Measurements from ENCODE around the gene EXOSC7. TPM values are rescaled to one million over a fixed set of nuclear protein-coding genes. Genes with fewer than 3 reads are reported as not detected.

The EXOSC7 gene
- total RNA-seq, 1 experiment from 2014 or later = 70.9 TPM

- ChIA-PET CTCF (no interaction called here), POLR2A (no interaction called here)
- Mint-ChIP-seq H3K4me1 (ENCODE audit: low read depth, unreplicated experiment) (no peaks in the 10 kb centered on the region), H3K36me3 (ENCODE audit: insufficient read depth, unreplicated experiment) (peaks cover 40% of the 10 kb centered on the region), H3K4me3 (ENCODE audit: unreplicated experiment) (no peak overlapping the region), H3K9me3 (ENCODE audit: unreplicated experiment) (no peaks in the 10 kb centered on the region), H3K27ac (ENCODE audit: unreplicated experiment) (no peak overlapping the region), H3K27me3 (ENCODE audit: insufficient read depth, unreplicated experiment) (no peaks in the 10 kb centered on the region)
- Histone ChIP-seq H3K4me3 (ENCODE audit: low read depth, low read length) (no peak overlapping the region), H3K27me3 (replicated peaks; ENCODE audit: control insufficient read depth, insufficient read depth, low read length) (no peaks in the 10 kb centered on the region), H3K36me3 (ENCODE audit: control insufficient read depth, insufficient read depth, low read length) (peaks cover 3% of the 10 kb centered on the region), H3K4me1 (no peaks in the 10 kb centered on the region), H3K9me3 (no peaks in the 10 kb centered on the region)
- BruUV-seq (replicated peaks) = no TSS peak
- intact Hi-C loops (cut with micrococcal nuclease; ENCODE audit: unreplicated experiment) = no loop called here
- DNase-seq = no peak
- no peak for TF ChIP-seq CTCF (IDR thresholded peaks at IDR 0.05; ENCODE audit: insufficient read depth in 1 of 2, low read depth in 1 of 2, low read length in 1 of 2, severe bottlenecking in 1 of 2, unreplicated experiment in 1 of 2)
Observed at GRCh38 chr3:44931791-44932190, 44.3 kb upstream of the EXOSC7 start.

- H3K4me1 Mint-ChIP-seq (ENCODE audit: low read depth, unreplicated experiment) = no peaks in the 10 kb centered on the region
- H3K27me3 ChIP-seq (replicated peaks; ENCODE audit: control insufficient read depth, insufficient read depth, low read length) = no peaks in the 10 kb centered on the region
- intact Hi-C loops (cut with micrococcal nuclease; ENCODE audit: unreplicated experiment) = no loop called here
- ChIA-PET POLR2A (no interaction called here), CTCF (no interaction called here)
- no peaks in the 10 kb centered on the region for H3K4me1 ChIP-seq
- no peaks in the 10 kb centered on the region for H3K9me3 Mint-ChIP-seq (ENCODE audit: unreplicated experiment)
- no peak overlapping the region for H3K27ac Mint-ChIP-seq (ENCODE audit: unreplicated experiment)
- H3K4me3 Mint-ChIP-seq (ENCODE audit: unreplicated experiment) = no peak overlapping the region
- H3K4me3 ChIP-seq (ENCODE audit: low read depth, low read length) = no peak overlapping the region
- no peak for TF ChIP-seq CTCF (IDR thresholded peaks at IDR 0.05; ENCODE audit: insufficient read depth in 1 of 2, low read depth in 1 of 2, low read length in 1 of 2, severe bottlenecking in 1 of 2, unreplicated experiment in 1 of 2)
- no peaks in the 10 kb centered on the region for H3K9me3 ChIP-seq
- DNase-seq = no peak
- no TSS peak for BruUV-seq (replicated peaks)
- H3K27me3 Mint-ChIP-seq (ENCODE audit: insufficient read depth, unreplicated experiment) = no peaks in the 10 kb centered on the region
- H3K36me3 ChIP-seq (ENCODE audit: control insufficient read depth, insufficient read depth, low read length) = peaks cover 3% of the 10 kb centered on the region
- peaks cover 40% of the 10 kb centered on the region for H3K36me3 Mint-ChIP-seq (ENCODE audit: insufficient read depth, unreplicated experiment)
Observed at GRCh38 chr3:44932271-44932670, 43.8 kb upstream of the EXOSC7 start.

- BruUV-seq (replicated peaks) = no TSS peak
- Mint-ChIP-seq H3K27ac (ENCODE audit: unreplicated experiment) (no peak overlapping the region), H3K27me3 (ENCODE audit: insufficient read depth, unreplicated experiment) (no peaks in the 10 kb centered on the region), H3K9me3 (ENCODE audit: unreplicated experiment) (no peaks in the 10 kb centered on the region), H3K4me3 (ENCODE audit: unreplicated experiment) (no peak overlapping the region), H3K36me3 (ENCODE audit: insufficient read depth, unreplicated experiment) (peaks cover 43% of the 10 kb centered on the region), H3K4me1 (ENCODE audit: low read depth, unreplicated experiment) (no peaks in the 10 kb centered on the region)
- CTCF ChIA-PET = no interaction called here
- intact Hi-C loops (cut with micrococcal nuclease; ENCODE audit: unreplicated experiment) = no loop called here
- Histone ChIP-seq H3K4me1 (no peaks in the 10 kb centered on the region), H3K9me3 (no peaks in the 10 kb centered on the region), H3K4me3 (ENCODE audit: low read depth, low read length) (no peak overlapping the region), H3K36me3 (ENCODE audit: control insufficient read depth, insufficient read depth, low read length) (peaks cover 3% of the 10 kb centered on the region), H3K27me3 (replicated peaks; ENCODE audit: control insufficient read depth, insufficient read depth, low read length) (no peaks in the 10 kb centered on the region)
- POLR2A ChIA-PET = no interaction called here
- DNase-seq = no peak
- no peak for TF ChIP-seq CTCF (IDR thresholded peaks at IDR 0.05; ENCODE audit: insufficient read depth in 1 of 2, low read depth in 1 of 2, low read length in 1 of 2, severe bottlenecking in 1 of 2, unreplicated experiment in 1 of 2)
Observed at GRCh38 chr3:44932986-44933944, 42.8 kb upstream of the EXOSC7 start.

All from Caco-2 (cell line).